Smooth muscle cell (in vitro differentiated cells): Measurements from ENCODE around the gene EFCAB7. TPM values are rescaled to one million over a fixed set of nuclear protein-coding genes. Genes with fewer than 3 reads are reported as not detected.

Experiments used
- DNase-seq: peaks from one replicate; lab custom pipeline; 2025; ENCODE audit not compliant: unreplicated experiment; lab: John Stamatoyannopoulos, UW
- H2AFZ ChIP-seq: fragments of 200-600 bp; sonication (generic); 2 replicates; pipeline ENCODE4 v1.6.0; 2016; ENCODE audit warnings: antibody characterized with exemption, low read depth, mild to moderate bottlenecking
- H3F3A ChIP-seq: fragments of 200-600 bp; sonication (generic); 2 replicates; pipeline ENCODE4 v1.6.0; 2017; ENCODE audit warnings: antibody characterized with exemption, low read depth
- H3K27ac ChIP-seq: fragments of 200-600 bp; sonication (generic); 2 replicates; pipeline ENCODE4 v1.5.1; 2016; ENCODE audit warnings: low read depth, mild to moderate bottlenecking
- H3K27me3 ChIP-seq: fragments of 200-600 bp; sonication (generic); 2 replicates; pipeline ENCODE4 v1.6.1; 2016; ENCODE audit warnings: low read depth, mild to moderate bottlenecking
- H3K36me3 ChIP-seq: fragments of 200-600 bp; sonication (generic); 2 replicates; pipeline ENCODE4 v1.5.1; 2016; ENCODE audit warnings: low read depth
- H3K4me1 ChIP-seq: fragments of 200-600 bp; sonication (generic); 2 replicates; pipeline ENCODE4 v1.5.1; 2016; ENCODE audit warnings: low read depth
- H3K4me2 ChIP-seq: fragments of 200-600 bp; sonication (generic); 2 replicates; pipeline ENCODE4 v1.6.0; 2016; ENCODE audit warnings: mild to moderate bottlenecking
- H3K4me3 ChIP-seq: fragments of 200-600 bp; sonication (generic); 2 replicates; pipeline ENCODE4 v1.5.1; 2016; ENCODE audit warnings: mild to moderate bottlenecking
- H3K79me2 ChIP-seq: fragments of 200-600 bp; sonication (generic); 2 replicates; pipeline ENCODE4 v1.6.0; 2016; ENCODE audit warnings: low read depth, mild to moderate bottlenecking
- H3K9ac ChIP-seq: fragments of 200-600 bp; sonication (generic); 2 replicates; pipeline ENCODE4 v1.6.0; 2016; ENCODE audit warnings: low read depth
- H3K9me3 ChIP-seq: fragments of 200-600 bp; sonication (generic); replicated peaks from 2 replicates; pipeline ENCODE4 v1.5.1; 2016; ENCODE audit warnings: low read depth
- H4K20me1 ChIP-seq: fragments of 200-600 bp; sonication (generic); 2 replicates; pipeline ENCODE4 v1.6.0; 2016; ENCODE audit warnings: low read depth
- WGBS: methylation state at CpG from one replicate; pipeline ENCODE4 v1.1.7; 2016; ENCODE audit warnings: low lambda C conversion rate; 5-methylcytosine and 5-hydroxymethylcytosine counted together
- polyA plus RNA-seq: library from polyadenylated mRNA; unstranded; fragments of >200 nt; fragmentation: Nextera tagmentation; extraction: Ambion mirVana; gene quantifications from 2 replicates; pipeline ENCODE4 v1.2.1, GENCODE V29; 2016
- total RNA-seq: library from RNA; depleted of rRNA; stranded (reverse); fragments of >200 nt; gene quantifications from 2 replicates; pipeline ENCODE4 v1.2.3, GENCODE V29; 2014
- TF ChIP-seq, protein P1 (sequence below): fragments of 200-600 bp; sonication (generic); IDR thresholded peaks from 2 replicates; pipeline ENCODE4 v1.5.1; 2017; ENCODE audit warnings: borderline replicate concordance, mild to moderate bottlenecking, antibody characterized with exemption; ENCODE audit not compliant: insufficient read depth, poor library complexity, severe bottlenecking

Gene EFCAB7
- total and polyA plus RNA-seq, 2 experiments from 2014 or later: 3.5 to 5.4 TPM

DNA sequence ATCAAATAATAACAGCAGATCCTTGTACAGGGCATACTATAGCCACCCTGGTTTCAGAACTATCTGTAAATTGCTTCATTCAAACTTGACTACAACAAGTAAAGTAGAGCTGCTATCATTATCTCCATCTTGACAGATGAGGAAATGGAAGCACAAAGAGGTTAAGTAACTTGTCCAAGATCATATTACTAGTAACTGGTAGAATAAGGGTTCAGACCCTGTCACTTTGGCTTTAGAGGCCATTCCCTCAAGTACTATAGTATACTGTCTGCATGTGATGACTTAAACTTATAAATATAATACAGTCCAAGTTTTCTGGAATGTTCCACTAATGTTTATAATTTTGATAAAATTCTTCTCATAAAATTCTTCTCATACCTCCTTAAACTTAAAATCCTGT lies 94.7 kb downstream of the EFCAB7 start:
- peaks cover 97% of the 10 kb centered on the region for H4K20me1 ChIP-seq
- no peaks in the 10 kb centered on the region for H3K9me3 ChIP-seq
- H3F3A ChIP-seq: no peaks in the 10 kb centered on the region
- no peak overlapping the region for H3K4me2 ChIP-seq
- H2AFZ ChIP-seq: no peak overlapping the region
- TF ChIP-seq, protein P1, sequence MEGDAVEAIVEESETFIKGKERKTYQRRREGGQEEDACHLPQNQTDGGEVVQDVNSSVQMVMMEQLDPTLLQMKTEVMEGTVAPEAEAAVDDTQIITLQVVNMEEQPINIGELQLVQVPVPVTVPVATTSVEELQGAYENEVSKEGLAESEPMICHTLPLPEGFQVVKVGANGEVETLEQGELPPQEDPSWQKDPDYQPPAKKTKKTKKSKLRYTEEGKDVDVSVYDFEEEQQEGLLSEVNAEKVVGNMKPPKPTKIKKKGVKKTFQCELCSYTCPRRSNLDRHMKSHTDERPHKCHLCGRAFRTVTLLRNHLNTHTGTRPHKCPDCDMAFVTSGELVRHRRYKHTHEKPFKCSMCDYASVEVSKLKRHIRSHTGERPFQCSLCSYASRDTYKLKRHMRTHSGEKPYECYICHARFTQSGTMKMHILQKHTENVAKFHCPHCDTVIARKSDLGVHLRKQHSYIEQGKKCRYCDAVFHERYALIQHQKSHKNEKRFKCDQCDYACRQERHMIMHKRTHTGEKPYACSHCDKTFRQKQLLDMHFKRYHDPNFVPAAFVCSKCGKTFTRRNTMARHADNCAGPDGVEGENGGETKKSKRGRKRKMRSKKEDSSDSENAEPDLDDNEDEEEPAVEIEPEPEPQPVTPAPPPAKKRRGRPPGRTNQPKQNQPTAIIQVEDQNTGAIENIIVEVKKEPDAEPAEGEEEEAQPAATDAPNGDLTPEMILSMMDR: no peak
- no peak for DNase-seq
- H3K4me3 ChIP-seq: no peak overlapping the region
- peaks cover 4% of the 10 kb centered on the region for H3K4me1 ChIP-seq
- no peak overlapping the region for H3K9ac ChIP-seq
- no peaks in the 10 kb centered on the region for H3K36me3 ChIP-seq
- H3K79me2 ChIP-seq: peaks cover 9% of the 10 kb centered on the region
- H3K27me3 ChIP-seq: no peaks in the 10 kb centered on the region
- no peak overlapping the region for H3K27ac ChIP-seq

DNA sequence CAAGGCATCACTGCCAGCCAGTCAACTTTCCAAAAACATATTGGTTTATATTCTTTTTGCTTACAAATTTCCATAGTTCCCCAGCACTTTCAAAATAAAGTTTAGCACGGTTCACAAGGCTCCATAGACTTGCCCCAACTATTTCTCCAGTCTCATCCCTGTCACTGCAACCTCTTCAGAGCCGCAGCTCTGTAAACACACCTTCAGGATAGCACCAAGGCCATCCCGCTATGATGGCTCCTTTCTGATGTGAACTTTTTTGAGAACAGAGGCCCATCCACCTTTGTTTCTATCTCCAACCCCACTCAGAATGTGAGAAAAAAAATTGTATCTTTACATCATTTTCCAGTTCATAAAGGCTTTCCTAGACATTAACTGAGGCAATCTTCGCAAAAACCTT lies 96.2 kb downstream of the EFCAB7 start:
- Histone ChIP-seq H3K4me3 (no peak overlapping the region), H3K4me2 (no peak overlapping the region), H3K79me2 (peaks cover 9% of the 10 kb centered on the region), H3K36me3 (no peaks in the 10 kb centered on the region), H3K9ac (no peak overlapping the region), H3K4me1 (peaks cover 13% of the 10 kb centered on the region), H3F3A (no peaks in the 10 kb centered on the region), H2AFZ (no peak overlapping the region), H3K27ac (no peak overlapping the region), H4K20me1 (peaks cover 99% of the 10 kb centered on the region), H3K27me3 (no peaks in the 10 kb centered on the region), H3K9me3 (no peaks in the 10 kb centered on the region)
- DNase-seq: no peak
- 94% methylated on average over 4 of the region's 4 CpGs for WGBS
- TF ChIP-seq, protein P1: no peak

DNA sequence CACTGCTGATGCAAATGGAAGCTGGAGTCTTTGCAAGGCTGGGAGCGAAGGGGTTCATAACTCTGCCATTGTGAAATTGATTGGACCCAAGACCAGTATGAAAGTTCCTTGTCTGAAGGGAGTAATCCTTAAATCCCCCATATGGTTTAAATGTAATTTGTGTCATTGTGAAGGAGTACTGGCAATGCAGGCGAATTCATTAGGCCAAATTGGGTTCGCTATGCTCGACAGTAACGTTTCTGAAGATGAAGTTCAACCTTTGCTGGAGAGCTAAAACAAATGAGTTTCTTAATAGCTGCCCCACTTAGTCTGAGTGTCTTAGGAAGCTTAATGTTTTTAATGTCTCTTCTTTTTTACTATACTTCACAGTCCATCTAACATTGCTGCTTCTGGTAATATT lies 97.3 kb downstream of the EFCAB7 start:
- no peak for DNase-seq
- H3K4me1 ChIP-seq: peaks cover 22% of the 10 kb centered on the region

DNA sequence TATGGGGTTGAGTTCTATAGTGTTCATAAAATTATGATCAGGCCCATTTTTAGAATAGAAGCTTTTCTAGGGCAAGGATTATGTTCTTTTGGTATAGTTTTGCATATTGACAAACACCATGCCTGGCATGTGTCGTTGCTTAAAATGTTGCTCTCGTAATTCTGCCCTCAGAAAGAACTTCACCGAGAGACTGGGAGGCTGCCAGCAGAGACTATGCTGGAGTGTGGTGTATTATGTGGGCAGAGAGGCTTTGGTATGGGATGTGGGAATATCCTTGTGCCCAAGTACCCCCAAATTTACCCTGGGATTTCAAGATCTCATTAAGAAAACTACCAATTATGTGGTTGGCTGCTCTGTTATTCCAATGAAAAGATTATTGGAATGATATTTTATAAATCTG lies 97.8 kb downstream of the EFCAB7 start:
- H3K27ac ChIP-seq: no peak overlapping the region
- TF ChIP-seq, protein P1: no peak
- H3F3A ChIP-seq: no peaks in the 10 kb centered on the region
- H3K9ac ChIP-seq: no peak overlapping the region
- peaks cover 99% of the 10 kb centered on the region for H4K20me1 ChIP-seq
- no peaks in the 10 kb centered on the region for H3K27me3 ChIP-seq
- H3K79me2 ChIP-seq: peaks cover 7% of the 10 kb centered on the region
- H2AFZ ChIP-seq: no peak overlapping the region
- no peaks in the 10 kb centered on the region for H3K9me3 ChIP-seq
- H3K36me3 ChIP-seq: no peaks in the 10 kb centered on the region
- DNase-seq: no peak
- peaks cover 27% of the 10 kb centered on the region for H3K4me1 ChIP-seq
- no peak overlapping the region for H3K4me3 ChIP-seq
- 92% methylated on average over 3 of the region's 3 CpGs for WGBS
- H3K4me2 ChIP-seq: no peak overlapping the region

More for the DNA sequence above, 97.3 kb downstream of the EFCAB7 start:
- Histone ChIP-seq H3K4me2 (no peak overlapping the region), H3K27me3 (no peaks in the 10 kb centered on the region), H4K20me1 (peaks cover 99% of the 10 kb centered on the region), H2AFZ (no peak overlapping the region), H3K79me2 (peaks cover 9% of the 10 kb centered on the region), H3K9ac (no peak overlapping the region), H3F3A (no peaks in the 10 kb centered on the region), H3K27ac (no peak overlapping the region), H3K4me3 (no peak overlapping the region), H3K36me3 (no peaks in the 10 kb centered on the region), H3K9me3 (no peaks in the 10 kb centered on the region)
- TF ChIP-seq, protein P1: no peak
- 91% methylated on average over 5 of the region's 5 CpGs for WGBS
